H9 (cell line): ENCODE data around the gene TPH1. TPM values are rescaled to one million over a fixed set of nuclear protein-coding genes. Genes with fewer than 3 reads are reported as not detected.

Experiments
- DNase-seq: peaks from one replicate; pipeline ENCODE4 v3.0.0-alpha.2; 2017
- H2AFZ ChIP-seq: one replicate; pipeline ENCODE4 v1.6.1; 2013; ENCODE audit warnings: mild to moderate bottlenecking, low read length, control low read depth, moderate library complexity
- H2AK5ac ChIP-seq: 2 replicates; pipeline ENCODE4 v1.6.1; 2013; ENCODE audit warnings: low read length, control low read depth, mixed read lengths; ENCODE audit not compliant: insufficient read length
- H2BK120ac ChIP-seq: one replicate; pipeline ENCODE4 v1.6.1; 2013; ENCODE audit warnings: low read depth, mild to moderate bottlenecking, low read length, control low read depth, inconsistent platforms; ENCODE audit not compliant: poor library complexity, severe bottlenecking
- H2BK12ac ChIP-seq: 2 replicates; pipeline ENCODE4 v1.6.1; 2013; ENCODE audit warnings: low read length, control low read depth, mixed read lengths, low read depth; ENCODE audit not compliant: insufficient read length
- H2BK15ac ChIP-seq: 2 replicates; pipeline ENCODE4 v1.6.1; 2013; ENCODE audit warnings: low read depth, low read length, control low read depth
- H2BK20ac ChIP-seq: one replicate; pipeline ENCODE4 v1.6.1; 2013; ENCODE audit warnings: low read depth, mild to moderate bottlenecking, low read length, control low read depth, inconsistent platforms; ENCODE audit not compliant: poor library complexity, severe bottlenecking
- H2BK5ac ChIP-seq: 2 replicates; pipeline ENCODE4 v1.6.1; 2013; ENCODE audit warnings: low read length, control low read depth, mixed read lengths; ENCODE audit not compliant: insufficient read length
- H3K14ac ChIP-seq: 2 replicates; pipeline ENCODE4 v1.6.1; 2013; ENCODE audit warnings: low read length, control low read depth; ENCODE audit not compliant: insufficient read depth
- H3K18ac ChIP-seq: 2 replicates; pipeline ENCODE4 v1.6.1; 2013; ENCODE audit warnings: low read depth, mild to moderate bottlenecking, mixed read lengths, low read length, control low read depth; ENCODE audit not compliant: insufficient read length
- H3K23ac ChIP-seq: 2 replicates; pipeline ENCODE4 v1.6.1; 2013; ENCODE audit warnings: low read length, control low read depth, mixed read lengths, low read depth; ENCODE audit not compliant: insufficient read length
- H3K23me2 ChIP-seq: 2 replicates; pipeline ENCODE4 v1.6.1; 2013; ENCODE audit warnings: low read depth, mild to moderate bottlenecking, mixed read lengths, low read length, control low read depth; ENCODE audit not compliant: insufficient read length, poor library complexity, severe bottlenecking
- H3K27ac ChIP-seq: 2 replicates; pipeline ENCODE4 v1.5.1; 2013; ENCODE audit warnings: low read length, control low read depth, mixed read lengths, low read depth; ENCODE audit not compliant: insufficient read length
- H3K27me3 ChIP-seq: 2 replicates; pipeline ENCODE4 v1.6.1; 2013; ENCODE audit warnings: low read length, control low read depth, inconsistent platforms; ENCODE audit not compliant: insufficient read depth
- H3K4ac ChIP-seq: 2 replicates; pipeline ENCODE4 v1.6.1; 2013; ENCODE audit warnings: low read depth, mild to moderate bottlenecking, control low read depth, inconsistent platforms, low read length, moderate library complexity
- H3K4me1 ChIP-seq: 2 replicates; pipeline ENCODE4 v1.6.1; 2013; ENCODE audit warnings: low read length, control low read depth, inconsistent platforms; ENCODE audit not compliant: insufficient read depth
- H3K4me2 ChIP-seq: 2 replicates; pipeline ENCODE4 v1.6.1; 2013; ENCODE audit warnings: low read length, control low read depth, mixed read lengths; ENCODE audit not compliant: insufficient read length, insufficient read depth
- H3K56ac ChIP-seq: 2 replicates; pipeline ENCODE4 v1.6.1; 2013; ENCODE audit warnings: low read depth, mild to moderate bottlenecking, mixed read lengths, low read length, control low read depth; ENCODE audit not compliant: insufficient read length
- H3K79me1 ChIP-seq: 2 replicates; pipeline ENCODE4 v1.6.1; 2013; ENCODE audit warnings: low read depth, mild to moderate bottlenecking, moderate library complexity, low read length, control low read depth, inconsistent platforms; ENCODE audit not compliant: insufficient read depth, poor library complexity, severe bottlenecking
- H3K79me2 ChIP-seq: 2 replicates; pipeline ENCODE4 v1.6.1; 2013; ENCODE audit warnings: low read length, control low read depth, inconsistent platforms; ENCODE audit not compliant: insufficient read depth
- H3K9ac ChIP-seq: 2 replicates; pipeline ENCODE4 v1.6.1; 2013; ENCODE audit warnings: low read length, control low read depth, mixed read lengths; ENCODE audit not compliant: insufficient read length; ENCODE audit errors: extremely low read depth
- H3K9me3 ChIP-seq: one replicate; pipeline ENCODE4 v1.6.1; 2013; ENCODE audit warnings: low read depth, low read length, inconsistent platforms; ENCODE audit not compliant: control insufficient read depth
- H3T11ph ChIP-seq: one replicate; pipeline ENCODE4 v1.6.1; 2013; ENCODE audit warnings: mild to moderate bottlenecking, low read length, control low read depth, inconsistent platforms
- H4K20me1 ChIP-seq: one replicate; pipeline ENCODE4 v1.6.1; 2013; ENCODE audit not compliant: control insufficient read depth, insufficient read length, insufficient read depth
- H4K5ac ChIP-seq: 2 replicates; pipeline ENCODE4 v1.6.1; 2013; ENCODE audit warnings: low read depth, mild to moderate bottlenecking, mixed read lengths, low read length, control low read depth; ENCODE audit not compliant: insufficient read length
- H4K8ac ChIP-seq: replicated peaks from 2 replicates; pipeline ENCODE4 v1.6.1; 2013; ENCODE audit warnings: low read length, control low read depth, mixed read lengths, low read depth; ENCODE audit not compliant: insufficient read length
- H4K91ac ChIP-seq: 2 replicates; pipeline ENCODE4 v1.6.1; 2013; ENCODE audit warnings: low read depth, mild to moderate bottlenecking, moderate library complexity, mixed read lengths, low read length, control low read depth; ENCODE audit not compliant: insufficient read length
- H3K27ac Mint-ChIP-seq, 3 experiments: 2 replicates in 2 of 3; 3 replicates in 1 of 3; pipeline ENCODE4 v1.8.0; 2020 to 2021; ENCODE audit warnings: mixed read lengths in 3 of 3, mild to moderate bottlenecking in 1 of 3, moderate library complexity in 1 of 3
- H3K27me3 Mint-ChIP-seq: 2 replicates; pipeline ENCODE4 v1.8.0; 2021; ENCODE audit warnings: low read depth, mild to moderate bottlenecking, moderate library complexity, mixed read lengths
- H3K36me3 Mint-ChIP-seq, 3 experiments: 2 replicates in 2 of 3; 3 replicates in 1 of 3; pipeline ENCODE4 v1.8.0; 2020 to 2021; ENCODE audit warnings: low read depth in 3 of 3, mixed read lengths in 3 of 3; ENCODE audit not compliant: insufficient read depth in 1 of 3
- H3K4me1 Mint-ChIP-seq, 2 experiments: 2 replicates each; pipeline ENCODE4 v1.8.0; 2020; ENCODE audit warnings: mixed read lengths in 2 of 2
- H3K4me3 Mint-ChIP-seq, 2 experiments: 2 replicates in 1 of 2; 3 replicates in 1 of 2; pipeline ENCODE4 v1.8.0; 2020 to 2021; ENCODE audit warnings: mild to moderate bottlenecking in 2 of 2, mixed read lengths in 2 of 2, moderate library complexity in 1 of 2
- H3K9me3 Mint-ChIP-seq, 2 experiments: 2 replicates in 1 of 2; 3 replicates in 1 of 2; pipeline ENCODE4 v1.8.0; 2020; ENCODE audit warnings: mild to moderate bottlenecking in 2 of 2, mixed read lengths in 2 of 2, moderate library complexity in 1 of 2
- WGBS: extraction: QIAGEN DNeasy Blood & Tissue Kit; methylation state at CpG from one replicate; pipeline ENCODE4 v1.1.7; 2013; ENCODE audit warnings: missing lambda C conversion rate, low lambda C conversion rate, mixed read lengths; ENCODE audit not compliant: insufficient read length; ENCODE audit errors: extremely low coverage; 5-methylcytosine and 5-hydroxymethylcytosine counted together
- total RNA-seq: library from RNA; stranded (reverse); gene quantifications from 2 replicates; pipeline ENCODE4 v1.2.1, GENCODE V29; 2021
- TF ChIP-seq, protein P1 (sequence below): fragments of 200-600 bp; sonication (generic); conservative IDR thresholded peaks from 3 replicates; pipeline ENCODE4 v1.8.0; 2021; ENCODE audit warnings: antibody characterized with exemption, mild to moderate bottlenecking

Gene TPH1
- total RNA-seq, 1 experiment from 2014 or later: 0.17 TPM

- no peak overlapping the region for H3K4me2 ChIP-seq
- Mint-ChIP-seq H3K27me3 (no peaks in the 10 kb centered on the region; the same call in none of the 2 replicates), H3K27ac (no peak overlapping the region), H3K36me3 (no peaks in the 10 kb centered on the region), H3K4me1 (peaks cover 1 to 9% of the 10 kb centered on the region in 2 experiments), H3K9me3 (no peaks in the 10 kb centered on the region), H3K4me3 (no peak overlapping the region)
- H2BK5ac ChIP-seq: no peak overlapping the region
- peaks cover under 1% of the 10 kb centered on the region; the same call in 1 of the 2 replicates for H3K4me1 ChIP-seq
- H2AK5ac ChIP-seq: no peak overlapping the region
- no peak overlapping the region for H3K27ac ChIP-seq
- no peaks in the 10 kb centered on the region for H3K79me2 ChIP-seq
- TF ChIP-seq, protein P1, sequence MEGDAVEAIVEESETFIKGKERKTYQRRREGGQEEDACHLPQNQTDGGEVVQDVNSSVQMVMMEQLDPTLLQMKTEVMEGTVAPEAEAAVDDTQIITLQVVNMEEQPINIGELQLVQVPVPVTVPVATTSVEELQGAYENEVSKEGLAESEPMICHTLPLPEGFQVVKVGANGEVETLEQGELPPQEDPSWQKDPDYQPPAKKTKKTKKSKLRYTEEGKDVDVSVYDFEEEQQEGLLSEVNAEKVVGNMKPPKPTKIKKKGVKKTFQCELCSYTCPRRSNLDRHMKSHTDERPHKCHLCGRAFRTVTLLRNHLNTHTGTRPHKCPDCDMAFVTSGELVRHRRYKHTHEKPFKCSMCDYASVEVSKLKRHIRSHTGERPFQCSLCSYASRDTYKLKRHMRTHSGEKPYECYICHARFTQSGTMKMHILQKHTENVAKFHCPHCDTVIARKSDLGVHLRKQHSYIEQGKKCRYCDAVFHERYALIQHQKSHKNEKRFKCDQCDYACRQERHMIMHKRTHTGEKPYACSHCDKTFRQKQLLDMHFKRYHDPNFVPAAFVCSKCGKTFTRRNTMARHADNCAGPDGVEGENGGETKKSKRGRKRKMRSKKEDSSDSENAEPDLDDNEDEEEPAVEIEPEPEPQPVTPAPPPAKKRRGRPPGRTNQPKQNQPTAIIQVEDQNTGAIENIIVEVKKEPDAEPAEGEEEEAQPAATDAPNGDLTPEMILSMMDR: no peak
- no peak for DNase-seq
- H3K56ac ChIP-seq: no peak overlapping the region
- no peak overlapping the region for H4K8ac ChIP-seq
- H2AFZ ChIP-seq: no peak overlapping the region
- H3K18ac ChIP-seq: no peak overlapping the region
- no peaks in the 10 kb centered on the region for H3K79me1 ChIP-seq
- H4K91ac ChIP-seq: no peak overlapping the region
- no peak overlapping the region for H4K5ac ChIP-seq
- no peak overlapping the region for H3K4ac ChIP-seq
- no peak overlapping the region for H2BK15ac ChIP-seq
- no peaks in the 10 kb centered on the region for H3K27me3 ChIP-seq
- no peak overlapping the region for H2BK20ac ChIP-seq
- H4K20me1 ChIP-seq: no peaks in the 10 kb centered on the region
- H3K9ac ChIP-seq: no peak overlapping the region
- no peaks in the 10 kb centered on the region for H3K9me3 ChIP-seq
- no peaks in the 10 kb centered on the region for H3K23me2 ChIP-seq
- no peak overlapping the region for H2BK120ac ChIP-seq
- H2BK12ac ChIP-seq: no peak overlapping the region
- no peak overlapping the region for H3K14ac ChIP-seq
- no peak overlapping the region for H3K23ac ChIP-seq
- no peak overlapping the region for H3T11ph ChIP-seq
- no CpG with 5 or more reads among the region's 1 CpG for WGBS
Observed at GRCh38 chr11:18022419-18022818, 23.6 kb downstream of the TPH1 start.
